ENCODE results near the gene SH2D4B.

DNA sequence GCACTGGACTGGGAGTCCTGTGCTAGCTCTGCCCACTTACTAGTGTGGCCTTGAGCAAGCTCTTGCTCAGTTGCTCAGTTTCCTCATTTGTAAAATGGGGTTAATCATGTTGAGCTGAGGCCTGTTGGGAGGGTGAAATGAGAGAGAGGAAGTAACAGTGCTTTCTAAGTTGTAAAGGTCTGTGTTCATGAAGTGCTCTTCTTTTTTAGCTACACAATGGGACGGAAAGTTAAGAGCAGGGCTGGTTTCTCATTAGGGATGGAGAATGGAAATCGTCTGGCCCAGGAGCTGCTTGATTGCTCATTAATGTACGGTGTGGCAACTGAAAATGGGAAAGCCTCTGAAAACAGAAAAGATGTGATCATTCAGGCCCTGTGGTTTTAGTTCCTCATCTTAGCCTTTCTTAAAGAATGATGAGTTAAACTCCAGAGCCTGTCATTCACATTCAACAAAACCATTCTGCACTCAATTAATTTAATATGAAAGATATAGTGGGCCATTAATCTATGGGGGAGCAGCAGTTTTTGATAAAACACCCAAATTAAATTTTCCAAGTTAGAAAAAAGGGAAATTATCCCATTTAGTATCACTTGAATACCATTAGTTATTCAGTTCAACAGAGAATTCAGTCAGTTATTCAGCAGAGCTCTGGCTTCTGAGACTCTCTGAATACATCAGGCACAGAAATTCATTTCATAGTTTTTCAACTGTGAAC is 60.5 kb downstream of the SH2D4B start:
- TF ChIP-seq, protein P1, sequence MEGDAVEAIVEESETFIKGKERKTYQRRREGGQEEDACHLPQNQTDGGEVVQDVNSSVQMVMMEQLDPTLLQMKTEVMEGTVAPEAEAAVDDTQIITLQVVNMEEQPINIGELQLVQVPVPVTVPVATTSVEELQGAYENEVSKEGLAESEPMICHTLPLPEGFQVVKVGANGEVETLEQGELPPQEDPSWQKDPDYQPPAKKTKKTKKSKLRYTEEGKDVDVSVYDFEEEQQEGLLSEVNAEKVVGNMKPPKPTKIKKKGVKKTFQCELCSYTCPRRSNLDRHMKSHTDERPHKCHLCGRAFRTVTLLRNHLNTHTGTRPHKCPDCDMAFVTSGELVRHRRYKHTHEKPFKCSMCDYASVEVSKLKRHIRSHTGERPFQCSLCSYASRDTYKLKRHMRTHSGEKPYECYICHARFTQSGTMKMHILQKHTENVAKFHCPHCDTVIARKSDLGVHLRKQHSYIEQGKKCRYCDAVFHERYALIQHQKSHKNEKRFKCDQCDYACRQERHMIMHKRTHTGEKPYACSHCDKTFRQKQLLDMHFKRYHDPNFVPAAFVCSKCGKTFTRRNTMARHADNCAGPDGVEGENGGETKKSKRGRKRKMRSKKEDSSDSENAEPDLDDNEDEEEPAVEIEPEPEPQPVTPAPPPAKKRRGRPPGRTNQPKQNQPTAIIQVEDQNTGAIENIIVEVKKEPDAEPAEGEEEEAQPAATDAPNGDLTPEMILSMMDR (conservative IDR thresholded peaks at IDR 0.05), result no peak
- no peak for TF ChIP-seq EZH2 (IDR thresholded peaks at IDR 0.05; ENCODE audit: low read depth)

All from PC-9 (cell line).